HG03280 (cell line): ENCODE data around the gene SIAH1.
"Not testable (repeated sequence)": the region's sequence is repeated elsewhere in the genome, so short reads cannot be mapped to it uniquely, and the experiment has no call there.

ENCODE experiments used
- ATAC-seq: cut with Tn5 transposase; IDR thresholded peaks from one replicate; pipeline ENCODE4 v1.9.1; 2021; ENCODE audit warnings: mild to moderate bottlenecking, moderate library complexity; ENCODE audit not compliant: unreplicated experiment

Gene SIAH1

DNA sequence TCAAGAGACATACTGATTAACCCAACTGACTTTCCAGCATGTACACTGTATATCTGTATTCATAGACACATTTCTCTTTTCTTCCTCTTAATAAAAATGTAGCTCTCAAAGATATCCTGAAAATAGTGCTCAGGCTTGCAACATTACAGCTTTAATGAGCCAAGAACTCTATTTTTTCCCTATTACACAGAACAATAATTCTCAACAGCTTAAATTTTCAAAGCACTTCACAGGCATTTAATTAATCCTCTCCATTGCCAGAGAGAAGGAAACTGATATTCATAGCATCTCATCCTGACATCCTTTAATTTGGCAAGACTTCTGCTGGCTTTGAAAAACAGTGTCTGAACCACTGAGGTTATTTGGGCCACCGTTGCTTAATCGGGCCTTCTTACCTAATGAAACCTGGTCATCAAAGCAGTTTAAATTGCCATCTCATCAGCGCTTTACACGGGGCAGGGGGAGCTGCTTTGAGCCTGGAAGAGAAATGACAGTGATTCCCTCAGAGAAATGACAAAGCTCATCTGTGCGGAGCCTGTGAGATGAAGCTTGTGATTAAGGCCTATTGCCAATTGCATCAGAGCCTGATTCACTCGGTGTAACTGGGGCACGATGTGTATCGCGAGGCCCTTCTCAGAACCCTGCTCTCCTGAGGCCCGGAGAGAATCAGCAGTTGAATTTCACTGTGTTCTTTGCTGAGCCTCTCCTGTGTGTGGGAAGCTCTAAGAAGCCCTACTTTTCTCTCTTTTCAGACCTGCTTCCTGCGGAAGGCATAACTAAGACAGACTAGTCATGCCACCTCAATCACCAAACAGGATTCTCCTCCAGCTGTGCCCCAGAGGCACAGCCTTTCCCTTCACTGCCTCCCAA, 8.5 kb upstream of the SIAH1 start:
- no peak for ATAC-seq

DNA sequence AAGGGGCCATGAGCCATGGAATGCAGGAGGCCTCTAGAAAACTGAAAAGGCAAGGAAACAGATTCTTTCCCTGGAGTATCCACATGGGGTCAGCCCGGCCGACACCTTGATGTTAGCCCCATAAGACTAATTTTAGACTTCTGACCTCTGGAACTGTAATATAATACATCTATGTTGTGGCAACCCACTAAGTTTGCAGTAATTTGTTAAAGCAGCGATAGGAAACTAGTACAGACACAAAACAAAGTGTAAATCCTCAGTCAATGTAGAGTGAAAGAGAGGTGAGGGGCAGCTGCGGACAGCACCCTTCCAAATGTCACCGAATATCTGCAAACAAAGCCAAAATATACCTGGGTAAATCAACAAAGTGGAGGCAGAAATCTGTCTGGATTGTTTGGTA, 7.2 kb upstream of the SIAH1 start:
- ATAC-seq: no peak

DNA sequence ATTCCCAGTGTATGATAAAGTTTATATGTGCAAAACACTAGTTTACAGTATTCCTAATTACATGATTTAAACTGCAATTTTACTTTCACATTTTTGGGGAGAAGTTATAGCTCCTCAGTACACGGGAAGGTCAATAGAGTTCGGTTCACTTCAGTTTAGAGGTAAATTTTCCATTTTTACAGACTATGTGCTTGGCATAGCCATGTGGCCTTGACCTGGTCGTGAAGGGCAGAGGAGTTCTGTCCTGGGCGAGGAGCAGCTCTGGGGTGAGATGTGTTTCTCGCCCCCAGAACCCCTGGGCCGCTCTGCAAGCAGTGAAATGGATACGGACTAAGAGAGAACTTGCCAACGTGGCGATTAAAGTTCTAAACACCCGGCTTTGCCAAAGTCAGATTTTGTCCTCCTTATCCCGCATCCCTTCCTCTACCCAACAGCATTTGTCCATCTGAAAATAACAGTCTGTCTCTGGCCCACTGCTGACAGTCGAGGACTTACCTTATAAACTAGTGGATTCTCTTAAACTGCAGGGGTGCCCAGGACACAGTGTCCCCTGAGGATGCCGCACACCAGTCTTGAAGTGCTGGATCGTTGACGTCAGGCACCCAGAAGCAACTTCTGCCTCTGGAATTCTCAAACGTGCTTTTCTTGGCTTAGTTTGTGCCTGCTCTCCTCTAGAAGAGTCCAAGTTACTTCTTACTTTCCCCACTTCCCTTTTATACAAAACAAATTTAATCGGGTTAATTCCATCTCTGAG, 1.5 kb upstream of the SIAH1 start:
- ATAC-seq: no peak

DNA sequence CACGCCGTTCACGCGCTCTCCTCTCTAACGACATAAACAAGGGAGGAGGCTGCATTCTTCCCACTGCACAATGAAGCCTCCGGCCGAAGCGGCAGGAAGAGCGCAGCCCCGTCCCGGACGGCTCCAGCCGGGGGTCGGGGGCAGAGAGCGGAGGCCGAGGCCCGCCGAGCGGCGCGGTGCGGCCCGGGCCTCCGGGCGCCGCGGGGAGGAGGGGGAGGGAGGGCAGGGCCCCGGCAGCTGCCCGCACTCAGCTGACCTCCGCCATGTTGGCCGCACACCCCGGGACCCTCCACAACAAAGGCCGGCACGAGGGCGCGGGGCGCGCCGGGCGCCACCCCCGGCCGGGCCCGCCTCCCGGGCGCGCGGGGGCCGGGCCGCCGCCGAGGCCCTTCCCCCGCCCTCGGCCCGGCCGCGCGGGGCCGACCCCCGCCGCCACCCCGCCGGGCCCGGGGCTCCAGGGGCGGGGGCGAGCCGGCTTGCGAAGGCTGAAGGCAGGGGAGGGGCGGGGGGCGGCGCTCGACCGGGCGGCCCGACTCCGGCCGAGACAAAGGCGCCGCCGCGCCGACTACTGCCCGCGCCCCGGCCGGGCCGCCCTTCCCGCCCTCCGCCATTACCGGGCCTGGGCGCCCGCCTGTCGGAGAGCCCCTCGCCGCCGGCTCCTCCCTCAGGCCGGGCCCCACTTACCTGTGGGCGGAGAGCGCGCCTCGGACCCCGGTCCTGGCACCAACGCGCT, 527 bp downstream of the SIAH1 start:
- peak; percentile 54 for ATAC-seq

DNA sequence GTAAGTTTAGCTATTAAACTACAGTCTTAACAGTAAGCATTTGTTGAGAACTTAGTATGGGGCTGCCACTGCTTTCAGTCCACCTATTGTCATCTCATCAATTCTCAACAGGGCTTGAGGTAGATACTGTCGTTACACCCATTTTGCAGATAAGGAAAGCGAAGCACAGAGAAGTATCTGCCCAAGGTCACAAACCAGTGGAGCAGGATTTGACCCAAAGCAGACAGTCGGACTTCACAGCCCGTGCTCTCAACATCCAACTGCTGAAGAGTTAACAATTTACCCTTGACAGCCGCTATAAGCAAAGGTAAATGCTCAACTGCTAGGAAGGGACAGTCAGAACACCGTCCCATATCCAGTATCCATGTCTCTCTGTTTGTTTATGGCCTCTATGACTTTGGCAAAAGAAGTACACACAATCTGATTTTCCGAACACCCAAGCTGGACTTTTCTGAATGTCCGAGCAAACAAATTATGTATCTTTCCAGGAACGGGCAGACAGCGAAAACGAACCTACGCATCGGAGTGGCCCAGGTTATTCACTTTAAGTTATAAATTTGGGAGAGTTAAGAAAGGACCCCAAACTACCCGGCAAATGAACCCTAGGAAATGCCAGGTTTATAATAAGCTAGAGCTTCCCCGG, 1.2 kb downstream of the SIAH1 start:
- no peak for ATAC-seq

DNA sequence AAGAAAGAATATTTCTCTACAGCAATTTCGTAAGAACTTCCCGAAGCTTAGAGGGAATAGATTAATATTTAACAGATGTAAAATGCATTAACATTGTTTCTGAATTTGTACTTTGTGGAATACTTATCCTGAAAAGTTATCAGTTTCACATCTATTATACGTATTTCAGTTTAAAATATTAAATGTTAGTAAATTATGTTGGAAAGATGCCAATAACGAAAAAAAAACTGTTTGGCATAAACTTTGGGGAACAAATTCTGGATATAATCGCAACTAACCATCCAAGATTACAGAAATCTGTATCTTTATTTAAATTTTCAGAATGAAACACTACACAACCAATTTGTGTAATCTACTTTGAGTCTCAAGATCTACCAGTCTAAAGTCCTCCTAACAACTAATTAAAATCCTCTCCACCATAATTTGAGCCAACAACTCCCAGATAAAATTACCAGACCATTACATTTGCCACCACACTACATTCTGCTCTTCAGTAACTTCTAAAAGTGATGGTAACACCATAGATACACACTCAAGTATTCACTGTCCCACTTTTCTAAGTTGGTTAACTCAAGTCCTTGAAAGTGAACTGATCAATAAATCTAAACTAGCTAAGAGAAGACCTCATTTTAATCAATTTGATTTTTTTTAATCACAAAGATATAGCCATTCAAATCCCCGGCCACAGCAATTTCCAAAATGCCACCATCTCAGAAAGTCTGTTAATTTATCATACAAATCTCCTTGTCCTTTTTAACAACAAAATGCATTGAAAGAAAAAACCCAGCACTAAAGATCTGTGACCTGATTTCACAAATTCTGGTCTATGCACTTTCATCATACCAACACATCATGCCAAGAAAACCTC, 2.0 kb downstream of the SIAH1 start:
- no peak for ATAC-seq

DNA sequence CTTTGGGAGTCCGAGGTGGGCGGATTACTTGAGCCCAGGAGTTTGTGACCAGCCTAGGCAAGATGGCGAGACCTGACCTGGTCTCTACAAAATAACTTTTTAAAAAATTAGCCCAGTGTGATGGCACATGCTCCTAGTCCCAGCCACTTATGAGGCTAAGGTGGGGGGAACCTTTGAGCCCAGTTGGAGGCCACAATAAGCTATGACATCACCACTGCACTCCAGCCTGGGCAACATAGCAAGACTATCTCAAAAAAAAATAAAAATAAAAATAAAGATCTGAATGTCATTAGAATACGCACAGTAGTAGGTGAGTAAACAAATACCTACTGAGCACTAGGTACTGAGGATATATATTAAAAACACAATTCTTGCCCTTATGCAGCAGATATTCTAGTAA, 3.1 kb downstream of the SIAH1 start:
- no peak for ATAC-seq

DNA sequence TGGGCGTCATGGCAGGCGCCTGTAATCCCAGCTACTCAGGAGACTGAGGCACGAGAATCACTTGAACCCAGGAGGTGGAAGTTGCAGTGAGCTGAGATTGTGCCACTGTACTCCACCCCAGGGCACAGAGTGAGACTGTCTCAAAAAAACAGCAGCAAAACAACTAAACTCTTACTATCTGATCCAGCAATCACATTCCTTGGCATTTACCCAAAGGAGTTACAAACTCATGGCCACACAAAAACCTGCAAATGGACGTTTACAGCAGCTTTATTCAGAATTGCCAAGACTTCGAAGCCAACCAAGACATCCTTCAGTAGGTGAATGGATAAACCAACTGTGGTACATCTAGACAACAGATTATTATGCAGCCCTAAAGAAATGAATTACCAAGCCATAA, 4.0 kb downstream of the SIAH1 start:
- no peak for ATAC-seq

DNA sequence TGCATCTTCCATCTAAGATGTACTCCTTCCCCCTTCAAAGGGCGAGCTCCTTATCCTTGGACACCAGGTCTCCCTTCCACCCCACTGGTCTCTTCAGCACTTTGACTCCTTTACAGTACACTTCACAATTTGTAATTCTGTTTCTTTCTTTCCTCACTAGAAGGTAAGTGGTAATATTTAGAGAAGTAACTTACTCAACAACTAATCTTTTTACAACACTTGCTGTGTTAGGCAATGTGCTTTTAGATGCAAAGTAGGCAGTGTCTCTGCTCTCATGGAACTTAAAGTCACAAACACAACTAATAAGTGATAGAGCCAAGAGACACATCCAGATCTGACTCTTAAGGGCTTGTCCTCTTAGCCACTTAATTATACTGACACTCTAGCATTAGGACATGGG, 6.4 kb downstream of the SIAH1 start:
- ATAC-seq: no peak

DNA sequence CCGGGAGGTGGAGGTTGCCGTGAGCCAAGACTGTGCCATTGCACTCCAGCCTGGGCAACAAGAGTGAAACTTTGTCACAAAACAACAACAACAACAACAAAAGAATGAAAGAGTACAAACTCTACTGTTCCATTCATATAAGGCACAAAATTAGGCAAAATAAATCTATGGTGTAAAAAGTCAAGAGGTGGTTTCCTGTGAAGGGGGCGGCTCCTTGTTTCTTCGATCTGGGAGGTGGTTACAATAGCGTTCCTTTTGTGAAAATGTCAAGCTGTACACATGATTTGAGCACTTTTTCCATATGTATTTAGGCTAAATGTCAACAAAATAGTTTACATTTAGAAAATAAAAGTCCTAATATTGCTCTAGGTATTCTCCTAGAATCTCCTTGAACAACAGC, 6.9 kb downstream of the SIAH1 start:
- ATAC-seq: no peak

DNA sequence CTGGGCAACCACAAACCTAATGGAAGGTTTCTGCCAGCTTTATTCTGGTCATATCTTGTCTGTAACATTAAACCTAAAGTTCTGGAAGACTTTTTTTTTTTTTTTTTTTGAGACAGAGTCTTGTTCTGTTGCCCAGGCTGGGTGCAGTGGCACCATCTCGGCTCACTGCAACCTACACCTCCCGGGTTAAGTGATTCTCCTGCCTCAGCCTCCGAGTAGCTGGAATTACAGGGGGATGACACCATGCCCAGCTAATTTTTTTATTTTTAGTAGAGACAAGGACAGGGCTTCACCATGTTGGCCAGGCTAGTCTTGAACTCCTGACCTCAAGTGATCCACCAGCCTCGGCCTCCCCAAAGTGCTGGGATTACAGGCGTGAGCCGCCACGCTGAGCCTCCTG, 7.9 kb downstream of the SIAH1 start:
- not testable (repeated sequence) for ATAC-seq

DNA sequence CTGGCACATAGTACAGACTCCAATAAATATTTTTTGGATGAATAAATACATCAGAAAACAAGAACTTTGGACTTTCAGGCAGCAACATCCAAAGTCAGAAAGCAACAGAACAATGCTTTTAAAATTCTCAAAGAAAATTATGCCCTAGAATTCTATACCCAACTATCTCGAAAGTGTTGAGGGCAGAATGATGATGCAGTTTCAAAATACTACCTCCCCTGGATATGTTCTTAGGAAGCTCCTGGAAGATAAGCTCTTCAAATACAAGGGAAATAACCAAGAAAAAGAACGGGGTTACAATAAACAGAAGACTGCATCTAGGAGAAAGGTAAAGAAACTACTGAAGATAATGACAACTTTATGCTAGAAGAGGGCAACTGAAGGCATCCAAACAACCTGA, 11.0 kb downstream of the SIAH1 start:
- no peak for ATAC-seq

DNA sequence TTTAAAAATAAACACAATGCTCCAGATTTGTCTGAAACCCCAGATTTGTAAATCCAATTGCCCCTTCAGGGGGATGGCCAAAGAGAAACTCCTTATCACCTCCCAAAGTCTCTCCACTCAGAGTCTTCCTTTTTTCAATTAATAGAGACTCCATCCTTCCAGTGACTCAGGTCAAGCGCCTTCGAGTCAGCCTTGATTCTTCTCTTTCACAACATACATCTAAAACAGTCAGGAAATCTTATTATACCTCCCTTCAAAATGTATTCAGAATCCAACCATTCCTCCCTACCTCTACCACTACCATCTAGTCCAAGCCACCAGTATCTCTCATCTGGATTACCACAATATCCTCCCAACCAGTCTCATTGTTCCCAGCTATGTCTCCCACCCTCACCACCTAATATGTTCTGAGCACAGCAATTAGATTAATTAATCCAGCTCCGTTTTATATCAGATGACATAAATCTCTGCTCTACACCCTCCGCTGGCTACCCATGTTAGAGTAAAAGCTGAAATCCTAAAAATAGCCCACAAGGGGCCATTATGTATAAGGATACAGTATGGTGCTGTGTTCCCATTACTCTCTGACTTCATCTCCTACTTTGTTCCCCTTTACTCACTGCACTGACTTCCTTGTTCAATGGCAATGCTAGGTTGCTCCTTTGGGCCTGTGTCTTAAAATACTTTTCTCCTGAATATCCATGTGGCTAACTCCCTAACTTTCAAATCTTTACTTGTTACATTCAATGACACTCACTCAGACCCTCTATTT, 11.8 kb downstream of the SIAH1 start:
- no peak for ATAC-seq

DNA sequence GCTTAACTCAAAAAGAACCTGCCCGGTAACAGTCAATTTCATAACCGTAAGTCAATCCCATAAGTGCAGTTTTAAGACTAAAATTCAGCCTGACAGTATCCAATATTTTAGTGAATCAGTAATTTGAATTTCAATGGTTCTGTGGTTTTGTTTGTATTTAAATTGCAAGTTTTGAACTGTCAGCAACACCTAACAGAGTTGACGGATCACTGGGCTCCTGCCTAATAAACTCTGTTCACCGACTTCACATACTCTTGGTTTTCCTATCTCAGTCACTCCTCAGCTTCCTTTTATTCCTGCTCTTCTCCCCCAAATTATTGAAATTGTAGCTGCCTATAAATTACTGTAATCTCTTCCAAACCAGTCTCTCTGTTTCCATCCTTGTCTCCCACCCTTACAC, 12.5 kb downstream of the SIAH1 start:
- ATAC-seq: no peak

DNA sequence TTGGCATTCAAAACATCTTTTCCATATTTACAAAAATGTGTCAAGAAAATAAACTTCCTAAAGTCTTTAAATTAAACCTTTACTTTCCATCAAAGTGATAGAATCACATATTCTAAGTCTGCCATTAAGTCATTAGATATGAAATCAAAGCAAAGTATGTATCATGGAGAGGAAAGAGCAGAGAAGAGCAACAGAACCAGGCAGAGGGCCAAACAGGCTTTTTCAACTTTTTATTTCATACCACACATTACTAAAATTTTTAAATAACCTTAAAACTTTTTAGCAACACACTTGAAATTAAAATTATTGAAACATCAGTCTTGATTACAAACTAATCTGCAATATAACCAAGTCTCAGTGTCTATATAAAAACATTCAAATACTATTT, 13.8 kb downstream of the SIAH1 start:
- ATAC-seq: no peak

DNA sequence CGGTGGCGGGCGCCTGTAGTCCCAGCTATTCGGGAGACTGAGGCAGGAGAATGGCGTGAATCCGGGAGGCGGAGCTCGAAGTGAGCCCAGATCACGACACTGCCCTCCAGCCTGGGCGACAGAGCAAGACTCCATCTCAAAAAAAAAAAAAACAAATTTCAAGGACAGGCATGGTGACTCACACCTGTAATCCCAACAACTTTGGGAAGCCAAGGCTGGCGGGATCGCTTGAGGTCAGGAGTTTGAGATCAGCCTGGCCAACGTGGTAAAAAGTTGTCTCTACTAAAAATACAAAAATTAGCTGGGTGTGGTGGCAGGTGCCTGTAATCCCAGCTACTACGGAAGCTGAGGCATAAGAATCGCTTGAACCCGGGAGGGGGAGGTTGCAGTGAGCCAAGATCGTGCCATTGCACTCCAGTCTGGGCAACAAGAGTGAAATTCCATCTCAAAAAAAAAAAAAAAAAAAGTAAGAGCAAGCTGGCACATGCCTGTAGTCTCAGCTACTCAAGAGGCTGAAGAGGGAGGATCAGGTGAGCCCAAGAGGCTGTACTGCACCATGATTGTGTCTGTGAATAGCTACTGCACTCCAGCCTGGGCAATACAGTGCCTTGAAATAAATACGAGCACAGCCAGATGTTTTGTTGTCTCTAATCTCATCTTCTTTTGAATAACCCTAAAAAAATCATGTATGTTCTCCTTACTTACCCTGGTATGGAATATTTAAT, 14.4 kb downstream of the SIAH1 start:
- ATAC-seq: not testable (repeated sequence)

DNA sequence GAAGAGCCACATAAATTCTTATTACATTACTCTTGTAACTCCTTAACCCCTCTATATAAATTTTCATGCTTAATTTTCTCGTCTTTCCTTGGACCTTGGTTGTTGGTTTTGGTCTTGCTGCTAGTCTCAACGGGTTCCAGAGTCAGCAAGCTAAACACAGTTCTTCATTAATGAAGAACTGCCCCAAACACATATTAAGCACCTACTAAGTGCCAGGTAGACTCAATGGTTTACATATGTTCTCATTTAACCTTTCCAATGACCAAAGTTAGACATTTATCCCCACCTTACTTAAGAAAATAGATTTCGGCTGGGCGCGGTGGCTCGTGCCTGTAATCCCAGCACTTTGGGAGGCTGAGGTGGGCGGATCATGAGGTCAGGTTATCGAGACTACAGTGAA, 15.0 kb downstream of the SIAH1 start:
- no peak for ATAC-seq

DNA sequence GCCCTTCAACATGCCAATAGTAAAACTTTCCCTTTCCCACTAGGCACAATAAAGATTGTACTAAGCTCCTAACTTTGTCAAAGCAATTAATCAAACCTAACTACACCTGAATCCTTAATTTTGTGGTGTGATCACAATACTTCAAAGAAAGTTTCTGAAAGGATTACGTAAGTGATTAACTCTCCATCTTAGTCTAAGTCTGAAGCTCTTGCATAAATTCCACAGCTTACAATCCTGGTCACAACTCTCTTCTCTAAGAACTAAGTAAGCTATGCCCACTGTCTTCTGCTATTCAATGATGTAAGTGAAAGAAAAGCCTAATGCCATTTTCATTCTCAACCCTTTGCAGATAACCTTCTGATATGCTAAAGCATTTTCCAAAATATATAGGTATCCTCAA, 15.4 kb downstream of the SIAH1 start:
- no peak for ATAC-seq
